NCI-H187 treated with DMSO at 0.1 percent for 48 hours (cell line): ENCODE results near the gene SEBOX.
A peak's percentile ranks its signal among the peaks of the same experiment; 100 is the strongest.

Source experiments
- DNase-seq: peaks from one replicate; lab custom pipeline; 2025; lab: John Stamatoyannopoulos, UW

The SEBOX gene

GRCh38 chr17:28368915-28369683 is 4.1 kb upstream of the SEBOX start:
- no peak for DNase-seq

GRCh38 chr17:28368306-28368831 is 3.4 kb upstream of the SEBOX start:
- DNase-seq = no peak

GRCh38 chr17:28367641-28368305 is 2.8 kb upstream of the SEBOX start:
- no peak for DNase-seq

- no peak for DNase-seq
Measured at GRCh38 chr17:28366605-28367004, 1.6 kb upstream of the SEBOX start.

- DNase-seq = no peak
Measured at GRCh38 chr17:28365487-28365886, 488 bp upstream of the SEBOX start.

GRCh38 chr17:28363776-28364650 is 986 bp downstream of the SEBOX start:
- DNase-seq = no peak

- DNase-seq = no peak
Measured at GRCh38 chr17:28363186-28363585, 1.8 kb downstream of the SEBOX start.

GRCh38 chr17:28357901-28358197 is 7.2 kb downstream of the SEBOX start:
- DNase-seq = no peak

- DNase-seq = peak; percentile 36
Measured at GRCh38 chr17:28357061-28357900, 7.7 kb downstream of the SEBOX start, which contains the start of gene POLDIP2. Gene POLDIP2 (minus strand): TSS chr17:28357527. CDS start chr17:28357448, 79 bp downstream.

GRCh38 chr17:28350271-28350670 is 14.7 kb downstream of the SEBOX start:
- no peak for DNase-seq

GRCh38 chr17:28348979-28349378 is 16.0 kb downstream of the SEBOX start:
- DNase-seq = no peak

GRCh38 chr17:28347261-28347891 is 17.6 kb downstream of the SEBOX start:
- no peak for DNase-seq

- DNase-seq = no peak
Measured at GRCh38 chr17:28346746-28347246, 18.2 kb downstream of the SEBOX start.

- DNase-seq = no peak
Measured at GRCh38 chr17:28346199-28346580, 18.8 kb downstream of the SEBOX start.

GRCh38 chr17:28345419-28346198 is 19.4 kb downstream of the SEBOX start:
- no peak for DNase-seq

- no peak for DNase-seq
Measured at GRCh38 chr17:28344435-28344901, 20.5 kb downstream of the SEBOX start.

GRCh38 chr17:28344011-28344410 is 21.0 kb downstream of the SEBOX start:
- DNase-seq = no peak

GRCh38 chr17:28343491-28343932 is 21.5 kb downstream of the SEBOX start:
- DNase-seq = no peak

GRCh38 chr17:28342313-28342712 is 22.7 kb downstream of the SEBOX start:
- no peak for DNase-seq

GRCh38 chr17:28341516-28341915 is 23.5 kb downstream of the SEBOX start:
- DNase-seq = no peak
